GM12872 (cell line): Measurements from ENCODE around the gene ABCD2.

Source experiments
- CTCF ChIP-seq: IDR thresholded peaks from 3 replicates; pipeline ENCODE4 v1.5.1; 2011; ENCODE audit warnings: low read depth, mild to moderate bottlenecking, low read length, moderate library complexity; ENCODE audit not compliant: insufficient read depth

ABCD2 gene

DNA sequence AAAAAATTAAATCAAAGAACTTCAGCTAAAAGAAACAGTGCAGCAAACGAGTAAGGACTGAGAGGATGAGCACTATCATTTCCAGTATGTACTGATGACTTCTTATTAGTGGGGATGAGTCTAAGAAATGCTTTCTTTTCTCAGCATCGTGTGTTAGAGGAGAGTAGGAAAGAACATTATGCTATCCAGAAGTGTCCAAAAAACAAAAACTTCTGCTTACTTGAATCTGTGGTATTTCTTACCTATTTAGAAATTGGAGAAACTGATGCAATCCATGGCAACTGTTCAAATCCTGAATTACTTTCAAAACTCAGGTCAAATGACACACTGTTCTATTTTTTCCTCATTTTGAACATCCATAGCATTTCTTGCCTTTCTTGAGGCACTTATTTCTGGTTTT lies 23.7 kb downstream of the ABCD2 start:
- TF ChIP-seq CTCF = no peak

DNA sequence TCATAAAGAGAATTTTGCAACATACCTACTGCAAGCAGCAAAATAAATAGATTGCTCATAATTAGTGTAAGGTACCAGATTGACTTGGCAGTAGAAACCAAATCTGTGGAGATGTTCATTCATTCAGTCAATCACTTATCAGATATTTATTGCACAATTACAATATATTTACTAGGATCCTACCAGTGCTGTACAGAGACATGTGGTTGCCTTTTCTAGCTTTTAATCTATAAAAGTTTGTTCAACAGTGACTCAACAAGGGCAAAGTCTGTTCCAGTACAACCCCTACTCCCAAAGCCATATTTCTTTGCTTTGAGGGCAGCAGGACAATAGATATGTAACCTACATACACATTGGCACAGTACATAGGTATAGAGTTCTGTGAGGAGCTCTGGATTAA lies 27.3 kb downstream of the ABCD2 start:
- TF ChIP-seq CTCF = no peak

DNA sequence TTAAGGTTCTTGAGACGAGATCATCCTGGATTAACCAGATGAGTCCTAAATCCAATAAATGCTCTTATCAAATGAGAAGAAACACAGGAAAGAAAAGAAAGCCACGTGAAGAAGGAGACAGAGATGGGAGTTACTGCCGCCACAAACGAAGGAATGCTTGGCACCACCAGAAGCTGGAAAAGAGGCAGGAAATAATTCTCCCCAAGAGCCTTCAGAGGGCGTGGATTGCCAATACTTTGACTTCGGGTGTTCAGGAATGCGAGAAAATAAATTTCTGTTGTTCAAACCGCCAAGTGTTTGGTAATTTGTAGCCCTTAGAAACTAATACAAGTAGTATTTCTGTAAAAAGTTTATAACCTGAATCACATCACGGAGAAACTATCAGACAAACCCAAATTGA lies 31.3 kb downstream of the ABCD2 start:
- TF ChIP-seq CTCF = no peak

GRCh38 chr12:39587225-39587624 lies 32.4 kb downstream of the ABCD2 start:
- peak; percentile 61 for TF ChIP-seq CTCF

- TF ChIP-seq CTCF = no peak
Observed at GRCh38 chr12:39586816-39587215, 32.8 kb downstream of the ABCD2 start.

DNA sequence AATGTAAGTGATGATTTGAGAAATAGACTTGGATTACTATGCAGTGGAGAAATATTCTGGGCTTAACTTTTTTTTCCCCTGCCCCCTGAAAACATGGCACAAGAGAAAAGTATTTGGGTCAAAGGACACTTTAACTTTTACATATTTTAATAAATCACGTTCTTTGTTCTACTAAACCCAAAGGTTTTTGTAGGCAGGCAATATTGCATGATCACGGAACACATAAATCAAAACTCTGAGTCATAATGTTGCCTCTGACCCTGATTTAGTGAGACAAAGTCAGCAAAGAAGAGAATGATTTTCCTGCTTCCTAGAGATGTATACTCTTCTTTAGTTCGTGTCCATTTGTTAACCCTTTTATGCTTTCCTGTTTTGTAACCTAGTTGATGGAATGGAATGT lies 38.0 kb downstream of the ABCD2 start:
- no peak for TF ChIP-seq CTCF

DNA sequence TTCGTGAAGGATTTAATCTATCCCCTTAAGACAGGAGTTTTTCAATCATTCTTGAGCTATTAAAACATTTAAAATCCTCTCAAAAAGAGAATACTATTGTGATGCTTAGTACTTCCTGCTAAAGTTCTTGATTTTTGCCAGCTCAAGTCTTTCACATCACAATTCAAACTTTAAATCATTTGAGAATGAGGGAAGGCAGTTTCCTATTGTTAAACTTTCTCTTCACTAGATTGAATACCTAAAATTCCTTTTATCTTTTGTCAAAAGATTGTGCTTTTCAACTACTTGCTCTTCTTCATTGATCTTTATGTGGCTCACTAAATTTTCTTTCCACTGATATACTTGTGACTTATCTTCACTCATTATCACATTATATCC lies 44.1 kb downstream of the ABCD2 start:
- no peak for TF ChIP-seq CTCF
